Neural progenitor cell (in vitro differentiated cells): ENCODE data around the gene NEK4.

Source experiments
- CTCF ChIP-seq: fragments of 200-600 bp; sonication (generic); IDR thresholded peaks from 2 replicates; pipeline ENCODE4 v1.5.1; 2017; ENCODE audit warnings: antibody characterized with exemption, mild to moderate bottlenecking
- EZH2 ChIP-seq: fragments of 200-600 bp; sonication (generic); IDR thresholded peaks from 2 replicates; pipeline ENCODE4 v1.6.1; 2017; ENCODE audit warnings: antibody characterized with exemption, mild to moderate bottlenecking, moderate library complexity
- EZH2phosphoT487 ChIP-seq: fragments of 200-600 bp; sonication (generic); IDR thresholded peaks from 2 replicates; pipeline ENCODE4 v1.6.1; 2017; ENCODE audit warnings: antibody characterized with exemption

- no peak for TF ChIP-seq CTCF
- TF ChIP-seq EZH2, result no peak
- no peak for TF ChIP-seq EZH2phosphoT487
These were observed 48.2 kb downstream of the NEK4 start for GRCh38 chr3:52722491-52722890.
